Activated CD4-positive, alpha-beta memory T cell treated with anti-CD3 and anti-CD28 coated beads, Interleukin-2, amount 10 ng/mL, durations not matched to agents 7 days and 5 days (primary cell): ENCODE data around the gene ARL1. TPM values are rescaled to one million over a fixed set of nuclear protein-coding genes. Genes with fewer than 3 reads are reported as not detected.
"Not testable (repeated sequence)": the region's sequence is repeated elsewhere in the genome, so short reads cannot be mapped to it uniquely, and the experiment has no call there.

ENCODE experiments used
- CTCF ChIA-PET: fragments of 350-600 bp; sonication (Branson Sonifier 250); formaldehyde crosslinking; loops from one replicate; lab custom pipeline; 2021; ENCODE audit warnings: antibody characterized with exemption, inconsistent platforms; lab: Charles Lee
- POLR2A ChIA-PET: fragments of 350-600 bp; sonication (Branson Sonifier 250); formaldehyde crosslinking; loops from one replicate; lab custom pipeline; 2021; ENCODE audit warnings: antibody characterized with exemption; lab: Charles Lee
- DNase-seq: peaks from one replicate; pipeline ENCODE4 v3.0.0-alpha.2; 2020
- H3K27ac Mint-ChIP-seq: one replicate; pipeline ENCODE4 v1.8.0; 2021; ENCODE audit warnings: mild to moderate bottlenecking, mixed read lengths
- H3K27me3 Mint-ChIP-seq: one replicate; pipeline ENCODE4 v1.8.0; 2021; ENCODE audit warnings: mixed read lengths
- H3K36me3 Mint-ChIP-seq: one replicate; pipeline ENCODE4 v1.8.0; 2021; ENCODE audit warnings: low read depth, mixed read lengths
- H3K4me1 Mint-ChIP-seq: one replicate; pipeline ENCODE4 v1.8.0; 2021; ENCODE audit warnings: mixed read lengths
- H3K4me3 Mint-ChIP-seq: one replicate; pipeline ENCODE4 v1.8.0; 2021; ENCODE audit warnings: mild to moderate bottlenecking, mixed read lengths
- H3K9me3 Mint-ChIP-seq: one replicate; pipeline ENCODE4 v1.8.0; 2021; ENCODE audit warnings: mixed read lengths
- total RNA-seq, 2 experiments: library from RNA; stranded (reverse); gene quantifications; one replicate each; pipeline ENCODE4 v1.2.3, GENCODE V29; 2021

ARL1 gene
- total RNA-seq: 10 to 100 TPM; 47.7 to 49.3 TPM

DNA sequence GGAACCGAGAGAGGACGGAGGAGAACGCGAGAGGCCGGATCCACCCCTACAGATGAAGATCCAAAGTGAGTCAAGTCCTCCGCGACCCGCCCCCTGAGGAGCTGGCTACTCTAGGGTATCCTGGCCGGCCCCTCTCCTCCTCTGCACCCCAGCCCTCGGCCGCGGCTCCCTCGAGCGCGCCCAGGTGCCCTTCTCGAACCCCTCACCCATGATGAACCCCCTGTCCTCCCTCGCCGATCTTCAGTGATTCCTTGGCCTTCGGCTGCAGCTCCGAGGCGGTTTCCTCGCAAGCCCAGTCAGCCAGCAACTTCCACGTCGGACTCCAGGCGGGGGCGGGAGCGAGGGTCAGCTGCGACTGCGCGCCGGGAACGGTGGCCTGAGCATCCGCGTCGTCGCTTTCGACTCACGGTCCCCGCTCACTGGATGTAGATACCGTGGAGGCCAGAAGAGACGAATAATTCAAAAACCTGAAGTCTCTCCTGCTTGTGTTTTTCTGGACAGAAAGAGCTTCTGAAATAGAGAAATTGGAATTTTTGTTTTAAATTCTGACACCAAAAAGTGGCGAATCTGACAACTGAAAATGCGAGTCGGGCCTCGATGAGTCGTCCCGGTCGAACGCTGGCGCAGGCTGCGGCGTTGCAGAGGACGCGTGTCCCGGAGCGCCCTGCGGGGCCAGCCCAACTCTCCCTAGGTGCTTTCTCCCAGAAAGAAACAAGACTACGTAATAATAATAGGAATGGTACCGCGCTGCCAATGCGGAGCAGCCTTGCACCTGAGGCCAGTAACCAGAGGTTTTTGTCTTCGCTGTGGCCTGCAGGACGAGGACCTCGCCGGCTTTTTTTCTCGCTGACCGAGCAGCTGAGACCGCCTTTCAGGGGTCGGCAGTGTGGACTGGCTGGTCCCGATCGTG lies at the start of gene ARL1:
TSS of gene ARL1 (minus strand) at position 337 of the 910 bp plus-strand sequence. CDS start at position 210, 127 bp downstream.
- H3K27ac Mint-ChIP-seq: peak within 1 kb of the TSS; percentile 84
- CTCF ChIA-PET: interaction anchor here (0.6 to 3.7 kb wide), 10 partner anchors 10 to 1141 kb away, joined by 3 to 16 read pairs (median 3); partner anchors contain the start of genes DEPDC4 and SCYL2
- H3K9me3 Mint-ChIP-seq: no peaks in the 10 kb centered on the region
- peaks cover 29% of the 10 kb centered on the region for H3K4me1 Mint-ChIP-seq
- POLR2A ChIA-PET: interaction anchor here (0.6 to 2.6 kb wide), 11 partner anchors 9 to 629 kb away, joined by 3 to 14 read pairs (median 3); partner anchors contain the start of gene UTP20
- H3K36me3 Mint-ChIP-seq: peaks cover 2% of the 10 kb centered on the region
- peak; percentile 69 for DNase-seq
- peak within 1 kb of the TSS; percentile 99 for H3K4me3 Mint-ChIP-seq
- H3K27me3 Mint-ChIP-seq: peaks cover 7% of the 10 kb centered on the region

DNA sequence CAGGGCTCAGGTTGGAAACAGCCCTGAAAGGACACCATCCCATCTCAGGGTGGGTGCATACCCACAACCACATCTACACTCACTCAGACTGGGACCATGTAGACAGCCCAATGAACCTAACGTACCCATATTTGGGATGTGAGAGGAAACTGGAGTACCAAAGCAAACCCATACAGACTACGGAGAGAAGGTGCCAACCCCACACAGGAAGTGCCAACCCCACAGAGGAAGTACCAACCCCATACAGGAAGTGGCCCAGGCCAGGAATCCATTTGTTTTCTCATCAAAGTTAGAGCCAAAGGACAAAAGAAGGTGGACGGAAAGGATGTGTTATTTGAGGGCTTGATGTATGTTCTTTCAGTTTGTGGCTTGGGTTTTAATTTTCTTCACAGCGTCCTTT lies 48.1 kb upstream of the ARL1 start:
- peak overlapping the region; percentile 59 for H3K27ac Mint-ChIP-seq
- peaks cover 7% of the 10 kb centered on the region for H3K9me3 Mint-ChIP-seq
- DNase-seq: peak; percentile 66
- CTCF ChIA-PET: no interaction called here
- H3K36me3 Mint-ChIP-seq: peaks cover 7% of the 10 kb centered on the region
- POLR2A ChIA-PET: no interaction called here
- peaks cover 11% of the 10 kb centered on the region for H3K4me1 Mint-ChIP-seq
- H3K27me3 Mint-ChIP-seq: no peaks in the 10 kb centered on the region
- peak overlapping the region; percentile 8 for H3K4me3 Mint-ChIP-seq

DNA sequence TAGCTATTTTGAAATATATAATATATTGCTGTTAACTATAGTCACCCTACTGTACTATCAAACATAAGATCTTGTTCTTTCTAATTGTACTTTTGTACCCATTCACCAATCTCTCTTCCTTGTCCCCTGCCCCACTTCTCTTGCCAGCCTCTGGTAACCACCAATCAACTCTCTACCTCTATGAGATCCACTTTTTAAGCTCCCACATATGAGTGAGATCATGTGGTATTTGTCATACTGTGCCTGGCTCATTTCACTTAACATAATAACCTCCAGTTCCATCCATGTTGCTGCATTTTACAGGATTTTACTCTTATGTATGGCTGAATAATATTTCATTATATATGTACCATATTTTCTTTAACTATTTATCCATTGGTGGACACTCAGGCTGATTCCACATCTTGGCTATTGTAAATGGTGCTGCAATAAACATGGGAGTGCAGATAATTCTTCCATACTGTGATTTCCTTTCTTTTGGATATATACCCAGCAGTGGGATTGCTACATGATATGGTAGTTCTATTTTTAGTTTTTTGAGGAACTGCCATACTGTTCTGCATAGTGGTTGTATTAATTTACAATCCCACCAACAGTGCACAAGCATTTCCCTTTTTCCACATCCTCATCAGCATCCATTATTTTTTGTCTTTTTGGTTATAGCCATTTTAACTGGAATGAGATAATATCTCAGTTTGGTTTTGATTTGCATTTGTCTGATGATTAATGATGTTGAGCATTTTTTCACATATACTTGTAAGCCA lies 34.1 kb upstream of the ARL1 start:
- peaks cover 4% of the 10 kb centered on the region for H3K27me3 Mint-ChIP-seq
- H3K27ac Mint-ChIP-seq: no peak overlapping the region
- ChIA-PET CTCF (no interaction called here), POLR2A (no interaction called here)
- no peak overlapping the region for H3K4me3 Mint-ChIP-seq
- H3K36me3 Mint-ChIP-seq: no peaks in the 10 kb centered on the region
- no peaks in the 10 kb centered on the region for H3K4me1 Mint-ChIP-seq
- H3K9me3 Mint-ChIP-seq: no peaks in the 10 kb centered on the region
- no peak for DNase-seq

DNA sequence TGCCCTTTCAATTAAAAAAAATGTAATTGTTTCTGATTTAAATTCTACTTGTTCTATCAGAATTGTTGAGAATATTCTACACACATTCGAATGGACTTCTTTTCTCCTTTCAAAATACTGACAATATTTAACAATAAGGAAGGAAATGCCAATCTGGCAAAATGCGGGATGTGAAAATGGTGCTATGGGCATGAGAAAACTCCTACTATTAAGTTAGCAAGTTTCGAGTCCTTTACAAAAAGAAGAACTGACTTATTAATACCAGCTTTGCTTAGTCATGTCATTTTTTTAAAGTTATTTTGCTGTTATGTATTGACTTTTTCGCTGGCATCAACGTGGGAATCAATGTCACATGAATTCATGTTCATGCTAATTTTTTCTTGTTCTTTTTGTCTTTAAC lies 31.7 kb upstream of the ARL1 start:
- POLR2A ChIA-PET: no interaction called here
- DNase-seq: no peak
- H3K4me1 Mint-ChIP-seq: no peaks in the 10 kb centered on the region
- no peaks in the 10 kb centered on the region for H3K9me3 Mint-ChIP-seq
- CTCF ChIA-PET: no interaction called here
- H3K4me3 Mint-ChIP-seq: no peak overlapping the region
- no peaks in the 10 kb centered on the region for H3K36me3 Mint-ChIP-seq
- peaks cover 9% of the 10 kb centered on the region for H3K27me3 Mint-ChIP-seq
- no peak overlapping the region for H3K27ac Mint-ChIP-seq

DNA sequence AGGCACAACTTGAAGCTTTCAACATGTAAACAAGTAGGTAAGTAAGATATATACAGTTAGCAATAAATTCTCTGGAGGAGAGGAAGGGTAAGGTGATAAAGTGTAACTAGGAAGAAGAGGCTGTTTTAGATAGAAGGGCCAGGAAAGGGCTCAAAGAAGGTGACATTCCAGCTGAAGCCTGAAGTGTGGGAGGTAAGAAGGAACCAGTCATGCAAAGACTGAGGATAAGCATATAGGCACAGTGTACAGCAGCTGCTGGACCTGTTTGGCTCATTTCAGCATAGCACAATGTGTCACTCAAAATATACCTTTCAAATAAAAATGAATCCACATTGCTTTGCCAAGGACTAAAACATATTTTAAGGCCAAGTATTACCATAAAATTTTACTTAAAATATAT lies 28.6 kb upstream of the ARL1 start:
- no peak for DNase-seq
- H3K36me3 Mint-ChIP-seq: no peaks in the 10 kb centered on the region
- no peaks in the 10 kb centered on the region for H3K4me1 Mint-ChIP-seq
- H3K27me3 Mint-ChIP-seq: peaks cover 5% of the 10 kb centered on the region
- H3K9me3 Mint-ChIP-seq: no peaks in the 10 kb centered on the region
- H3K4me3 Mint-ChIP-seq: no peak overlapping the region
- no peak overlapping the region for H3K27ac Mint-ChIP-seq
- CTCF ChIA-PET: interaction anchor here (0.7 kb wide), 2 partner anchors 21 to 629 kb away, joined by 3 read pairs; no protein-coding TSS in a partner anchor
- POLR2A ChIA-PET: no interaction called here

DNA sequence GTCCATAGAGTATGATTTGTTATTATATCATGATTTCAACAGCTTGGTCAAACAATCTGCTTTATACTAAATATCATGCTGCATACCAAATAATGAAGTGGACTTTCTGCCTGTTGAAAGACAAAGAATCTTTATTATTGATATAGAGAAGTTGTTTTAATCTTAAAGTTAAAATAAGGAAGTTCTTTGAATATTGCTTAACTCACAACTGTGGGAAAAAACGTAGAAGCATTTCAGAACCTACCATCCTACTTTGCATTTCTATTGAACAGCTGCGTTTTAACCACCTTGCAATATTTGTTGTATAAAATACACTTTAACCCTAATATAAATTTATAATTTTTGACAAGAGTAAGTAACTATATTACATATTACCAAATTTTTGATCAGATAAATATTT lies 22.9 kb upstream of the ARL1 start:
- H3K36me3 Mint-ChIP-seq: no peaks in the 10 kb centered on the region

DNA sequence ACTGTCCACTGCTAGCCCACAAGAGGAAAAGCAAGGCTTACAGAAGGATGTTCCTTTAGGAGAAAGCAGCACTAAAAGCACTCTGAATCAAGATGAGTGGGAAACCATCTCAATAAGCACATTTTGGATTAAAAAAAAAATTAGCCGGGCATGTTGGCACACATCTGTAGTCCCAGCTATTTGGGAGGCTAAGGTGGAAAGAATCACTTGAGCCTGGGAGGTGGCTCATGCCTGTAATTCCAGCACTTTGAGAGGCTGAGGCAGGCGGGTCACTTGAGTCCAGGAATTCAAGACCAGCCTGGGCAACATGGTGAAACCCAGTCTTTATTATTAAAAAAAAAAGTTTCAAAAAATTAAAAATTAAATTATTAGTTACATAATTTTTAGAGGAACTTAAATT lies 17.0 kb upstream of the ARL1 start:
- Mint-ChIP-seq H3K27me3 (no peaks in the 10 kb centered on the region), H3K9me3 (no peaks in the 10 kb centered on the region), H3K4me3 (no peak overlapping the region), H3K4me1 (no peaks in the 10 kb centered on the region), H3K27ac (no peak overlapping the region), H3K36me3 (no peaks in the 10 kb centered on the region)
- ChIA-PET POLR2A (no interaction called here), CTCF (no interaction called here)
- no peak for DNase-seq

More for the DNA sequence above, 22.9 kb upstream of the ARL1 start:
- no peak for DNase-seq
- Mint-ChIP-seq H3K9me3 (no peaks in the 10 kb centered on the region), H3K4me1 (no peaks in the 10 kb centered on the region), H3K27ac (no peak overlapping the region), H3K4me3 (no peak overlapping the region), H3K27me3 (peaks cover 3% of the 10 kb centered on the region)
- ChIA-PET POLR2A (no interaction called here), CTCF (no interaction called here)

DNA sequence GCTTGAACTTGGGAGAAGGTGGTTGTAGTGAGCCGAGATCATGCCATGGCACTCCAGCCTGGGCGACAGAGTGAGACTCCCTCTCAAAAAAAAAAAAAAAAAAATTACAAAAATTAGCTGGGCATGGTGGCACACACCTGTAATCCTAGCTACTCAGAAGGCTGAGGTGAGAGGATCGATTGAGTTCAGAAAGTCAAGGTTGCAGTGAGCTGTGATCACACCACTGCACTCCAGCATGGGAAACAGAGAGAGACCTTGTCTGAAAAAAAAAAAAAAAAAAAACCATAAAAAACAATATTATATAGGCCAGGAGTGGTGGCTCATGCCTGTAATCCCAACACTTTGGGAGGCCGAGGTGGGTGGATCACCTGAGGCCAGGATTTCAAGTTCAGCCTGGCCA lies 14.5 kb upstream of the ARL1 start:
- H3K27ac Mint-ChIP-seq, POLR2A ChIA-PET, CTCF ChIA-PET, H3K27me3 Mint-ChIP-seq, H3K4me1 Mint-ChIP-seq, DNase-seq, H3K9me3 Mint-ChIP-seq, H3K36me3 Mint-ChIP-seq, H3K4me3 Mint-ChIP-seq: not testable (repeated sequence)

DNA sequence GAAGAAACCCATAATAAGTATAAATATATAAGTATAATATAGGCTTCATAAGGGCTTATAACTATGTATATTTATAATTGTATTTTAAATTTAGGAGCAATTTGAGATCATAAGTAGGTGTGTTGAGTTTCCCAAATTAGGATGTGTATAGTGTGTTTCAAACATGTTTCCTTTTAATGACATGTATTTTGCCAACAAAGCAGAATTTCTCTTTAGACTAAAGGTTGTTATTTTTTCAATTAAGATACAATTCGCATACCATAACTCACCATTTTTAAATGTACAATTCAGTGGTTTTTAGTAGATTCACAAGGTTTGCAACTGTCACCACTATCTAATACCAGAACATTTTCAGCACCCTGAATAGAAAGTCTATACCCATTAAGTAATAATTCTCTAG lies 7.7 kb upstream of the ARL1 start:
- Mint-ChIP-seq H3K4me1 (no peaks in the 10 kb centered on the region), H3K36me3 (no peaks in the 10 kb centered on the region), H3K9me3 (no peaks in the 10 kb centered on the region), H3K4me3 (no peak overlapping the region), H3K27me3 (peaks cover 15% of the 10 kb centered on the region), H3K27ac (no peak overlapping the region)
- CTCF ChIA-PET: interaction anchor here (0.7 to 1.5 kb wide), 13 partner anchors 10 to 427 kb away, joined by 3 to 14 read pairs (median 4); partner anchors contain the start of gene GNPTAB
- POLR2A ChIA-PET: no interaction called here
- DNase-seq: no peak

DNA sequence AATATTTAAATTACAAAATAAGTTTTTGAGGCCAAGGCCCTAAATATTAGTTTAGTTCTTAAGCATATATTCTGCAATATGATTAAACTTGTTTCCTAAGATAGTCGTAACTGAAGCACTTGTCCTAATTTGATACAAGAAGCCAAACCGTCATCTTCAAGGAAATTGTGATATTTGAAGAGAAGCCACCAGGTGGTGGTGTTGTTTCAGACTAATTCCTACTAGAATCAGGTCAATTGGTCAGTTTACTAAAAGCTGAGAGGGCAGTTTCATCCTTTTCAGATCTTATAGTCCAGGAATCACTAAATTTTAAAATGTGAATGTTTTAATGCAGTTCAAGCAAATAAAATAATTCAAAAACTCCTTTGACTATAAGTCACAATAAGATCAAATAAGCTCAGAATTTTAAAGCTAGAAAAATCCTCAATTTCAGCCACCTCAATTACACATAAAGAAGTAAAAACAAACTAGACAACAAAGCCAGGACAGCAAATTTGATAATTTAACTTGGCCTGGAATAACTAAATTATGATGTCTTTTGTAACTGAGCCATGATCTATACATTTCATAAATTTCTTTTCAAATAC lies 7.1 kb upstream of the ARL1 start:
- no peaks in the 10 kb centered on the region for H3K9me3 Mint-ChIP-seq
- peaks cover 17% of the 10 kb centered on the region for H3K27me3 Mint-ChIP-seq
- H3K4me3 Mint-ChIP-seq: no peak overlapping the region
- no peaks in the 10 kb centered on the region for H3K4me1 Mint-ChIP-seq
- ChIA-PET POLR2A (no interaction called here), CTCF (interaction anchor here (0.7 to 1.5 kb wide), 13 partner anchors 9 to 428 kb away, joined by 3 to 14 read pairs (median 4); partner anchors contain the start of gene GNPTAB)
- no peak for DNase-seq
- no peaks in the 10 kb centered on the region for H3K36me3 Mint-ChIP-seq
- H3K27ac Mint-ChIP-seq: no peak overlapping the region

DNA sequence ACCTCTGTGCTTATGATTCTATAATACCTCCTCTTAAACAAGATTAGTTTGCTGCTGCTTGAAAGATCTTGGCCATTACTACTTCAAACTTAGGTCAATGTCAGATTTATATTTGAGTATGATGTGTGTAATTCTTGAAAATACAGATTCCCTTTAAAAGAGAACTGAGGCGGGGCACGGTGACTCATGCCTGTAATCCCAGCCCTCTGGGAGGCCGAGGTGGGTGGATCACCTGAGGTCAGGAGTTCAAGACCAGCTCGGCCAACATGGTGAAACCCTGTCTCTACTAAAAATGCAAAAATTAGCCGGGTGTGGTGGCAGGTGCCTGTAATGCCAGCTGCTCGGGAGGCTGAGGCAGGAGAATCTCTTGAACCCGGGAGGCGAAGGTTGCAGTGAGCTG lies 2.6 kb upstream of the ARL1 start:
- Mint-ChIP-seq H3K4me1 (peaks cover 25% of the 10 kb centered on the region), H3K27me3 (peaks cover 11% of the 10 kb centered on the region)
- POLR2A ChIA-PET, H3K4me3 Mint-ChIP-seq, H3K36me3 Mint-ChIP-seq, CTCF ChIA-PET, H3K27ac Mint-ChIP-seq, H3K9me3 Mint-ChIP-seq, DNase-seq: not testable (repeated sequence)

DNA sequence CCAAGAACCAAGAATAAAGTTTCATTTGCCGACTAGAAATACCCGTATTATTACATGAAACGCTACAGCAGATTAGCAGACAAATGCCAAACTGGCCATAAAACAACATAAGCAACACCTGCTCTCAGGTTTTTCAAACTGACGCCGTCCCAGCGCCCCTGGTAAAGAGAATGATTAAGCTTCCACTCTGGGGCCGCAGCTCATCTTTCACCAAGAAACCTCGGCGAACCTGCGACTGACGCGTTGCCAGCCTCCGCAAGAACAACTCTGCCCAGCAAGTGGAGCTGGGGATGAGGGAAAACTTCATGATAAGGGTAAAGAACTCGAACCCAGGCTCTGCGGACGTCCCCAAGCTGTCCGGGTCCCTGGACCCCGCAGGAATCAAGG lies 530 bp downstream of the ARL1 start:
- Mint-ChIP-seq H3K27me3 (peaks cover 2% of the 10 kb centered on the region), H3K9me3 (no peaks in the 10 kb centered on the region), H3K36me3 (peaks cover 2% of the 10 kb centered on the region), H3K27ac (peak overlapping the region; percentile 84), H3K4me3 (peak overlapping the region; percentile 99), H3K4me1 (peaks cover 29% of the 10 kb centered on the region)
- ChIA-PET CTCF (interaction anchor here (0.6 to 3.7 kb wide), 9 partner anchors 12 to 1140 kb away, joined by 3 to 16 read pairs (median 3); partner anchors contain the start of genes DEPDC4 and SCYL2), POLR2A (interaction anchor here (0.6 to 2.6 kb wide), 10 partner anchors 8 to 629 kb away, joined by 3 to 14 read pairs (median 4); partner anchors contain the start of gene UTP20)
- peak; percentile 29 for DNase-seq
